CD14-positive monocyte (primary cell): ENCODE results near the gene SH3GLB1. TPM values are rescaled to one million over a fixed set of nuclear protein-coding genes. Genes with fewer than 3 reads are reported as not detected.

Experiments
- DNase-seq, 3 donors: peaks; one replicate each; pipeline ENCODE4 v3.0.0-alpha.2; 2011 to 2022
- H2AFZ ChIP-seq: 2 replicates; pipeline ENCODE4 v1.6.0; 2012; ENCODE audit warnings: mild to moderate bottlenecking, low read depth, low read length, inconsistent platforms; ENCODE audit not compliant: insufficient read depth, poor library complexity, severe bottlenecking
- H3K27ac ChIP-seq, 2 donors: 1 replicate in 1 of 2; 2 replicates in 1 of 2; pipeline ENCODE4 v1.5.1; 2012 to 2013; ENCODE audit warnings: low read length in 2 of 2, control low read depth in 1 of 2, inconsistent platforms in 1 of 2, low read depth in 1 of 2, mild to moderate bottlenecking in 1 of 2
- H3K27me3 ChIP-seq, 2 donors: one replicate each; pipeline versions ENCODE4 v1.6.0 to v1.6.1; 2011 to 2013; ENCODE audit warnings: low read length in 2 of 2; ENCODE audit not compliant: control insufficient read depth in 2 of 2, insufficient read depth in 2 of 2
- H3K36me3 ChIP-seq, 2 donors: replicated peaks in 1 of 2; 1 replicate in 1 of 2; 2 replicates in 1 of 2; pipeline versions ENCODE4 v1.5.1 to v1.6.1; 2012 to 2013; ENCODE audit warnings: low read length in 2 of 2, control low read depth in 1 of 2, inconsistent platforms in 1 of 2, mild to moderate bottlenecking in 1 of 2; ENCODE audit not compliant: insufficient read depth in 2 of 2, control insufficient read depth in 1 of 2
- H3K4me1 ChIP-seq, 2 donors: 1 replicate in 1 of 2; 2 replicates in 1 of 2; pipeline versions ENCODE4 v1.5.1 to v1.6.1; 2012 to 2013; ENCODE audit warnings: low read length in 2 of 2, control low read depth in 1 of 2, inconsistent platforms in 1 of 2, mild to moderate bottlenecking in 1 of 2, moderate library complexity in 1 of 2; ENCODE audit not compliant: insufficient read depth in 2 of 2, control insufficient read depth in 1 of 2
- H3K4me2 ChIP-seq: replicated peaks from 2 replicates; pipeline ENCODE3; 2012; ENCODE audit warnings: low read length, moderate library complexity, mild to moderate bottlenecking; ENCODE audit not compliant: poor library complexity, severe bottlenecking; ENCODE audit errors: extremely low read depth
- H3K4me3 ChIP-seq, 3 experiments: fragments of 200-600 bp in 1 of 3; sonication (generic) in 1 of 3; replicated peaks in 1 of 3; 1 replicate in 2 of 3; 2 replicates in 1 of 3; pipeline ENCODE4 v1.5.1; 2011 to 2013; ENCODE audit warnings: low read length in 3 of 3, mild to moderate bottlenecking in 3 of 3, control low read depth in 2 of 3, low read depth in 2 of 3, inconsistent platforms in 1 of 3, moderate library complexity in 1 of 3
- H3K79me2 ChIP-seq: 2 replicates; pipeline ENCODE4 v1.6.0; 2012; ENCODE audit warnings: mild to moderate bottlenecking, control low read depth, inconsistent platforms, low read length, moderate library complexity; ENCODE audit not compliant: insufficient read depth
- H3K9ac ChIP-seq: 2 replicates; pipeline ENCODE4 v1.6.0; 2017; ENCODE audit warnings: low read length, mild to moderate bottlenecking; ENCODE audit not compliant: insufficient read depth, poor library complexity, severe bottlenecking
- H3K9me3 ChIP-seq, 2 donors: replicated peaks in 1 of 2; 1 replicate in 1 of 2; 2 replicates in 1 of 2; pipeline versions ENCODE4 v1.5.1 to v1.6.1; 2012 to 2013; ENCODE audit warnings: low read length in 2 of 2, control low read depth in 1 of 2; ENCODE audit not compliant: control insufficient read depth in 1 of 2, insufficient read depth in 1 of 2
- H4K20me1 ChIP-seq: 2 replicates; pipeline ENCODE4 v1.6.0; 2012; ENCODE audit warnings: mild to moderate bottlenecking, low read length, control low read depth, moderate library complexity; ENCODE audit not compliant: insufficient read depth
- H3K27ac Mint-ChIP-seq, 7 donors: one replicate each; pipeline ENCODE4 v1.8.0; 2020; ENCODE audit warnings: mild to moderate bottlenecking in 7 of 7, mixed read lengths in 7 of 7, moderate library complexity in 6 of 7, inconsistent platforms in 2 of 7
- H3K27me3 Mint-ChIP-seq, 3 donors: one replicate each; pipeline ENCODE4 v1.8.0; 2021 to 2022; ENCODE audit warnings: low read depth in 3 of 3, mild to moderate bottlenecking in 3 of 3, mixed read lengths in 3 of 3, moderate library complexity in 3 of 3, inconsistent platforms in 1 of 3
- H3K36me3 Mint-ChIP-seq, 2 donors: one replicate each; pipeline ENCODE4 v1.8.0; 2020; ENCODE audit warnings: mixed read lengths in 2 of 2, inconsistent platforms in 1 of 2, mild to moderate bottlenecking in 1 of 2
- H3K4me1 Mint-ChIP-seq: one replicate; pipeline ENCODE4 v1.8.0; 2020; ENCODE audit warnings: mild to moderate bottlenecking, mixed read lengths
- H3K4me3 Mint-ChIP-seq, 2 donors: one replicate each; pipeline ENCODE4 v1.8.0; 2020; ENCODE audit warnings: mild to moderate bottlenecking in 2 of 2, mixed read lengths in 2 of 2, moderate library complexity in 1 of 2
- H3K9me3 Mint-ChIP-seq, 7 donors: one replicate each; pipeline ENCODE4 v1.8.0; 2020 to 2022; ENCODE audit warnings: mixed read lengths in 7 of 7, mild to moderate bottlenecking in 6 of 7, moderate library complexity in 6 of 7, inconsistent platforms in 2 of 7
- WGBS: methylation state at CpG from one replicate; pipeline ENCODE4 v1.1.5; 2013; ENCODE audit warnings: missing lambda C conversion rate; ENCODE audit not compliant: insufficient coverage; 5-methylcytosine and 5-hydroxymethylcytosine counted together
- intact Hi-C, 2 donors: fragments of 100-400 bp; cut with micrococcal nuclease; formaldehyde crosslinking; loops; one replicate each; pipeline versions ENCODE4 v1.15.0 to v1.15.1; 2023
- polyA plus RNA-seq, 3 donors: library from polyadenylated mRNA; depleted of rRNA in 1 of 3; unstranded in 2 of 3; stranded (reverse) in 1 of 3; fragments of 300-500 nt in 2 of 3; fragments of >200 nt in 1 of 3; fragmentation: Illumina TruSeq in 2 of 3; gene quantifications; 1 replicate in 2 of 3; 2 replicates in 1 of 3; pipeline ENCODE4 v1.2.3, GENCODE V29; 2012 to 2021
- TF ChIP-seq, protein P1 (sequence below): fragments of 200-600 bp; IDR thresholded peaks from one replicate; pipeline ENCODE4 v1.8.0; 2022; ENCODE audit warnings: antibody characterized with exemption, mild to moderate bottlenecking

SH3GLB1 gene
- polyA plus RNA-seq, 3 donors: 21.9 to 92.3 (median 75.8) TPM

DNA sequence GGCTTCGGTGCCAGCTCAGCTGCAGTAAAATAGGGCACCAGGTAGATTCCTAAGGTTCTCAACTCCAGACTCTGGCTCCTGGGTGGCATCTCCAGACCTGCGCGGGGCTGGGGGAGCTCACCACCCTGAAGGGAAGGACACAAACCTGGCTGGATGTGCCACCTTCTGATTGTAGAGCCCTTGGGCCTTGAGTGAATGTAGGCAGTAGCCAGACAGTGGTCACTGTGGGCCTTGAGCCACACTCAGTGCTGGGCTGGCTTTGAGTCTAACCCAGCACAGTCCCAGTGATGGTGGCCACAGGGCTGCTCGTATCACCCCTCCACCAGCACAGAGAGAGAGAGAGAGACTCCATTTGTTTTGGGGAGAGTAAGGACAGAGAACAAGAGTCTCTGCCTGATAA, 38.0 kb upstream of the SH3GLB1 start:
- Histone ChIP-seq H4K20me1 (no peaks in the 10 kb centered on the region), H3K4me2 (no peak overlapping the region), H3K9ac (no peak overlapping the region), H3K79me2 (no peaks in the 10 kb centered on the region), H3K27ac (no peak overlapping the region), H3K4me3 (no peak overlapping the region), H3K36me3 (no peaks in the 10 kb centered on the region), H3K9me3 (no peaks in the 10 kb centered on the region), H3K4me1 (no peaks in the 10 kb centered on the region), H3K27me3 (no peaks in the 10 kb centered on the region), H2AFZ (no peak overlapping the region)
- Mint-ChIP-seq H3K27ac (no peak overlapping the region), H3K36me3 (no peaks in the 10 kb centered on the region), H3K4me3 (no peak overlapping the region), H3K27me3 (no peaks in the 10 kb centered on the region), H3K9me3 (peaks cover 3 to 24% (median 12%) of the 10 kb centered on the region in 7 donors), H3K4me1 (no peaks in the 10 kb centered on the region)
- intact Hi-C loops: no loop called here
- TF ChIP-seq, protein P1, sequence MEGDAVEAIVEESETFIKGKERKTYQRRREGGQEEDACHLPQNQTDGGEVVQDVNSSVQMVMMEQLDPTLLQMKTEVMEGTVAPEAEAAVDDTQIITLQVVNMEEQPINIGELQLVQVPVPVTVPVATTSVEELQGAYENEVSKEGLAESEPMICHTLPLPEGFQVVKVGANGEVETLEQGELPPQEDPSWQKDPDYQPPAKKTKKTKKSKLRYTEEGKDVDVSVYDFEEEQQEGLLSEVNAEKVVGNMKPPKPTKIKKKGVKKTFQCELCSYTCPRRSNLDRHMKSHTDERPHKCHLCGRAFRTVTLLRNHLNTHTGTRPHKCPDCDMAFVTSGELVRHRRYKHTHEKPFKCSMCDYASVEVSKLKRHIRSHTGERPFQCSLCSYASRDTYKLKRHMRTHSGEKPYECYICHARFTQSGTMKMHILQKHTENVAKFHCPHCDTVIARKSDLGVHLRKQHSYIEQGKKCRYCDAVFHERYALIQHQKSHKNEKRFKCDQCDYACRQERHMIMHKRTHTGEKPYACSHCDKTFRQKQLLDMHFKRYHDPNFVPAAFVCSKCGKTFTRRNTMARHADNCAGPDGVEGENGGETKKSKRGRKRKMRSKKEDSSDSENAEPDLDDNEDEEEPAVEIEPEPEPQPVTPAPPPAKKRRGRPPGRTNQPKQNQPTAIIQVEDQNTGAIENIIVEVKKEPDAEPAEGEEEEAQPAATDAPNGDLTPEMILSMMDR: no peak
- DNase-seq: no peak
- 92% methylated on average over 1 of the region's 4 CpGs for WGBS

DNA sequence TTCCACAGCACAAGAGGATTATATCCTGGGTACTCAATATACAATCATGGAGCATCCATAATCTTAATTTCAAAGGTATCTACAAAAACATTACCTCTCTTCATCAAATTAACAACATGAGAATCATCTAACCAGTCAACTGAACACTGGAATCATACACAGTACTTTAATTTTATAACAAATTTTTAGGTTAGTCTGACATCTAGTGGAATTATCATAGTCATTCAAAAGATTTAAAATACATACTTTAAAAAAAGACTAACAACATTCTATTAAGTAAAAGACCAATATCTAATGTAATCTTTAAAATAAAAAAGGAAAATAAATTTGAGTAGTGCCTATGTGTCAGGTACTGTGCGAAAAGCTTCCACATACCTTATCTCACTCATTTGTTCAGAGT, 16.8 kb upstream of the SH3GLB1 start:
- H3K4me1 ChIP-seq: no peaks in the 10 kb centered on the region
- no peaks in the 10 kb centered on the region for H3K9me3 ChIP-seq
- H3K4me1 Mint-ChIP-seq: no peaks in the 10 kb centered on the region
- H3K9me3 Mint-ChIP-seq: no peaks in the 10 kb centered on the region
- H3K4me2 ChIP-seq: no peak overlapping the region
- H3K27me3 Mint-ChIP-seq: peaks cover 0 to 2% (median 1%) of the 10 kb centered on the region in 3 donors
- no peak overlapping the region for H3K4me3 Mint-ChIP-seq
- H3K4me3 ChIP-seq: no peak overlapping the region
- no peaks in the 10 kb centered on the region for H3K79me2 ChIP-seq
- H3K36me3 Mint-ChIP-seq: no peaks in the 10 kb centered on the region
- WGBS: no CpG with 5 or more reads among the region's 1 CpG
- no peaks in the 10 kb centered on the region for H3K27me3 ChIP-seq
- no peak for DNase-seq
- H3K27ac Mint-ChIP-seq: no peak overlapping the region
- TF ChIP-seq, protein P1: no peak
- no peaks in the 10 kb centered on the region for H4K20me1 ChIP-seq
- H3K9ac ChIP-seq: no peak overlapping the region
- H3K27ac ChIP-seq: no peak overlapping the region
- no peaks in the 10 kb centered on the region for H3K36me3 ChIP-seq
- H2AFZ ChIP-seq: no peak overlapping the region
- intact Hi-C loops: no loop called here
